ENCODE data around the gene SORCS3. TPM values are rescaled to one million over a fixed set of nuclear protein-coding genes. Genes with fewer than 3 reads are reported as not detected.

Gene SORCS3
- polyA plus RNA-seq, 1 donor from 2014 or later, result 9.8 TPM

DNA sequence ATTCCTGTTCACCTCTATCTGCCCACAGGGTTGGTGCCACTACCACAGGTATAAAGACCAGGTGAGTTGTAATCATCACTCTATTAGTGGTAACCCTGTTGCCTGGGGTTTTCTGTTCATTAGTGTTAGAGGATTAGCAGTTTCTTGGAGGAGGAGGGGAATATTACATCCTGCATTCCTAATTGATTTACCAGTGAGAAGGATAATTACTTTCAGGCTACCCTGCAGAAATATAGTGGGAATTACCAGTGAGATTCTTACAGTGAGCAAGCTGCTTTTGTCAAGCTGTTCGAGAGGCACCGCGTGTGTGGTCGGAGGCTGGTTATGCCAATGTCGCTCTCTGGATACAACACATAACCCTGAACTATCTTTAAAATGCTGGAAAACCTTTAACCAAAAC lies 280.7 kb downstream of the SORCS3 start:
- Histone ChIP-seq H3K27ac (ENCODE audit: low read length) (no peak overlapping the region), H3K36me3 (ENCODE audit: insufficient read depth, low read length) (no peaks in the 10 kb centered on the region), H3K9me2 (ENCODE audit: insufficient read depth, low read length) (no peaks in the 10 kb centered on the region), H3F3A (ENCODE audit: insufficient read depth, low read length, poor library complexity, severe bottlenecking) (no peaks in the 10 kb centered on the region), H3K4me3 (ENCODE audit: low read length) (no peak overlapping the region), H3K9ac (ENCODE audit: low read length) (no peak overlapping the region), H2AFZ (ENCODE audit: low read depth, low read length) (no peak overlapping the region), H3K9me3 (ENCODE audit: low read length) (no peaks in the 10 kb centered on the region), H3K27me3 (ENCODE audit: insufficient read depth, low read depth, low read length) (no peaks in the 10 kb centered on the region), H3K4me2 (ENCODE audit: low read length) (no peak overlapping the region), H4K20me1 (ENCODE audit: insufficient read depth) (no peaks in the 10 kb centered on the region), H3K79me2 (replicated peaks; ENCODE audit: insufficient read depth, low read length) (no peaks in the 10 kb centered on the region)
- no peak for TF ChIP-seq RAD21 (conservative IDR thresholded peaks at IDR 0.05)
- TF ChIP-seq EP300 (conservative IDR thresholded peaks at IDR 0.05; ENCODE audit: poor library complexity, severe bottlenecking), result no peak
- TF ChIP-seq SMC3 (conservative IDR thresholded peaks at IDR 0.05; ENCODE audit: poor library complexity), result no peak
- no peak for TF ChIP-seq MXI1 (conservative IDR thresholded peaks at IDR 0.05; ENCODE audit: poor library complexity, severe bottlenecking)
- TF ChIP-seq EZH2 (IDR thresholded peaks at IDR 0.05; ENCODE audit: borderline replicate concordance, insufficient read depth, low read length, poor library complexity, severe bottlenecking), result no peak
- TF ChIP-seq, protein P1, sequence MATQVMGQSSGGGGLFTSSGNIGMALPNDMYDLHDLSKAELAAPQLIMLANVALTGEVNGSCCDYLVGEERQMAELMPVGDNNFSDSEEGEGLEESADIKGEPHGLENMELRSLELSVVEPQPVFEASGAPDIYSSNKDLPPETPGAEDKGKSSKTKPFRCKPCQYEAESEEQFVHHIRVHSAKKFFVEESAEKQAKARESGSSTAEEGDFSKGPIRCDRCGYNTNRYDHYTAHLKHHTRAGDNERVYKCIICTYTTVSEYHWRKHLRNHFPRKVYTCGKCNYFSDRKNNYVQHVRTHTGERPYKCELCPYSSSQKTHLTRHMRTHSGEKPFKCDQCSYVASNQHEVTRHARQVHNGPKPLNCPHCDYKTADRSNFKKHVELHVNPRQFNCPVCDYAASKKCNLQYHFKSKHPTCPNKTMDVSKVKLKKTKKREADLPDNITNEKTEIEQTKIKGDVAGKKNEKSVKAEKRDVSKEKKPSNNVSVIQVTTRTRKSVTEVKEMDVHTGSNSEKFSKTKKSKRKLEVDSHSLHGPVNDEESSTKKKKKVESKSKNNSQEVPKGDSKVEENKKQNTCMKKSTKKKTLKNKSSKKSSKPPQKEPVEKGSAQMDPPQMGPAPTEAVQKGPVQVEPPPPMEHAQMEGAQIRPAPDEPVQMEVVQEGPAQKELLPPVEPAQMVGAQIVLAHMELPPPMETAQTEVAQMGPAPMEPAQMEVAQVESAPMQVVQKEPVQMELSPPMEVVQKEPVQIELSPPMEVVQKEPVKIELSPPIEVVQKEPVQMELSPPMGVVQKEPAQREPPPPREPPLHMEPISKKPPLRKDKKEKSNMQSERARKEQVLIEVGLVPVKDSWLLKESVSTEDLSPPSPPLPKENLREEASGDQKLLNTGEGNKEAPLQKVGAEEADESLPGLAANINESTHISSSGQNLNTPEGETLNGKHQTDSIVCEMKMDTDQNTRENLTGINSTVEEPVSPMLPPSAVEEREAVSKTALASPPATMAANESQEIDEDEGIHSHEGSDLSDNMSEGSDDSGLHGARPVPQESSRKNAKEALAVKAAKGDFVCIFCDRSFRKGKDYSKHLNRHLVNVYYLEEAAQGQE (IDR thresholded peaks at IDR 0.05; ENCODE audit: borderline replicate concordance), result no peak
- TF ChIP-seq, protein P2, sequence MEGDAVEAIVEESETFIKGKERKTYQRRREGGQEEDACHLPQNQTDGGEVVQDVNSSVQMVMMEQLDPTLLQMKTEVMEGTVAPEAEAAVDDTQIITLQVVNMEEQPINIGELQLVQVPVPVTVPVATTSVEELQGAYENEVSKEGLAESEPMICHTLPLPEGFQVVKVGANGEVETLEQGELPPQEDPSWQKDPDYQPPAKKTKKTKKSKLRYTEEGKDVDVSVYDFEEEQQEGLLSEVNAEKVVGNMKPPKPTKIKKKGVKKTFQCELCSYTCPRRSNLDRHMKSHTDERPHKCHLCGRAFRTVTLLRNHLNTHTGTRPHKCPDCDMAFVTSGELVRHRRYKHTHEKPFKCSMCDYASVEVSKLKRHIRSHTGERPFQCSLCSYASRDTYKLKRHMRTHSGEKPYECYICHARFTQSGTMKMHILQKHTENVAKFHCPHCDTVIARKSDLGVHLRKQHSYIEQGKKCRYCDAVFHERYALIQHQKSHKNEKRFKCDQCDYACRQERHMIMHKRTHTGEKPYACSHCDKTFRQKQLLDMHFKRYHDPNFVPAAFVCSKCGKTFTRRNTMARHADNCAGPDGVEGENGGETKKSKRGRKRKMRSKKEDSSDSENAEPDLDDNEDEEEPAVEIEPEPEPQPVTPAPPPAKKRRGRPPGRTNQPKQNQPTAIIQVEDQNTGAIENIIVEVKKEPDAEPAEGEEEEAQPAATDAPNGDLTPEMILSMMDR (IDR thresholded peaks at IDR 0.05; ENCODE audit: poor library complexity, severe bottlenecking), result no peak
- no peak for TF ChIP-seq TAF1 (IDR thresholded peaks at IDR 0.05; ENCODE audit: low read depth)
- no peak for TF ChIP-seq POLR2AphosphoS5 (IDR thresholded peaks at IDR 0.05)

DNA sequence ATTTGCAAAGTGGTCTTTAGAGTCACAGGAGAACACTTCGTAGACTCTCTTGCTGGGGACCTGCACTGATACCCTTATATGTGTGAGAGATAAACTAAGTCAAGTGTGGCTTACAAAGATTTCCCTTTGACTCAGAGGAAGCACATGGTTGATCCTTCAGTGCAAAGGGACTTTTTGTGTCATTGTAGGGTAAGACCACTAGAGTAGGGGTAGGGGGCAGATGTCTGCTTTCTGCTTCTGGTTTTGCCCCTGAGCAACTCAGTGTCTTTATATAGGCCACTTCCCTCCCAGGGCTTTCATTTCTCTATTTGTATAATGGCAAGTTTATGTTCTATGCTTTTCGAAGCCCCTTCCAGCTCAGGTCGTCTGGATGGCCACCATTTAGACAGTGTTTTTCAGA lies 281.7 kb downstream of the SORCS3 start:
- Histone ChIP-seq H2AFZ (ENCODE audit: low read depth, low read length) (no peak overlapping the region), H3K4me3 (ENCODE audit: low read length) (no peak overlapping the region), H3K27me3 (ENCODE audit: insufficient read depth, low read depth, low read length) (no peaks in the 10 kb centered on the region), H3K36me3 (ENCODE audit: insufficient read depth, low read length) (no peaks in the 10 kb centered on the region), H3K9me3 (ENCODE audit: low read length) (no peaks in the 10 kb centered on the region), H3K9ac (ENCODE audit: low read length) (no peak overlapping the region), H4K20me1 (ENCODE audit: insufficient read depth) (no peaks in the 10 kb centered on the region), H3K79me2 (replicated peaks; ENCODE audit: insufficient read depth, low read length) (no peaks in the 10 kb centered on the region), H3K4me2 (ENCODE audit: low read length) (no peak overlapping the region), H3K9me2 (ENCODE audit: insufficient read depth, low read length) (no peaks in the 10 kb centered on the region), H3F3A (ENCODE audit: insufficient read depth, low read length, poor library complexity, severe bottlenecking) (no peaks in the 10 kb centered on the region), H3K27ac (ENCODE audit: low read length) (no peak overlapping the region)
- TF ChIP-seq EP300 (conservative IDR thresholded peaks at IDR 0.05; ENCODE audit: poor library complexity, severe bottlenecking) (no peak), POLR2AphosphoS5 (IDR thresholded peaks at IDR 0.05) (no peak), EZH2 (IDR thresholded peaks at IDR 0.05; ENCODE audit: borderline replicate concordance, insufficient read depth, low read length, poor library complexity, severe bottlenecking) (no peak), MXI1 (conservative IDR thresholded peaks at IDR 0.05; ENCODE audit: poor library complexity, severe bottlenecking) (no peak), SMC3 (conservative IDR thresholded peaks at IDR 0.05; ENCODE audit: poor library complexity) (no peak), RAD21 (conservative IDR thresholded peaks at IDR 0.05) (no peak), TAF1 (IDR thresholded peaks at IDR 0.05; ENCODE audit: low read depth) (no peak)
- TF ChIP-seq, protein P1 (IDR thresholded peaks at IDR 0.05; ENCODE audit: borderline replicate concordance), result no peak
- TF ChIP-seq, protein P2 (IDR thresholded peaks at IDR 0.05; ENCODE audit: poor library complexity, severe bottlenecking), result no peak
